ENCODE measurements around the gene SLC7A14. TPM values are rescaled to one million over a fixed set of nuclear protein-coding genes. Genes with fewer than 3 reads are reported as not detected.

SLC7A14 gene
- total and polyA plus RNA-seq, 7 experiments from 2014 or later = not detected

Small RNAs within 50 kb of the gene (microRNA-seq; reads per million reads assigned to microRNA genes)
- gene MIR6828 (ENCODE audit: borderline microRNAs expressed) = not detected

Other genes with a start within 250 kb of the SLC7A14 start
- gene SKIL, start 228.4 kb downstream of the SLC7A14 start, total RNA-seq = 10 to 100 TPM; 19.1 to 80.5 (median 40.9) TPM
- 1 to 10 TPM; 4.7 to 6.0 TPM for gene SKIL, start 228.4 kb downstream of the SLC7A14 start, polyA plus RNA-seq
- gene CLDN11, start 167.2 kb downstream of the SLC7A14 start, total RNA-seq = not detected
- not detected for gene CLDN11, start 167.2 kb downstream of the SLC7A14 start, polyA plus RNA-seq